Posterior cingulate gyrus (tissue), 11 donors: ENCODE data around the gene CCDC181.

Experiments
- DNase-seq, 10 donors: peaks; one replicate each; pipeline versions ENCODE4 v3.0.0 to v3.0.0-alpha.2; 2020 to 2021; ENCODE audit warnings: mixed read lengths in 3 of 10
- intact Hi-C: fragments of 100-400 bp; cut with DNase I; formaldehyde crosslinking; loops from one replicate; pipeline ENCODE4 v1.15.1; 2023

CCDC181 gene

GRCh38 chr1:169427081-169427641 lies at the start of gene CCDC181:
CCDC181 (minus strand) TSS chr1:169427474; CDS start chr1:169424927, 2,547 bp downstream.
- intact Hi-C loops, result loop anchor here (10.0 kb wide), 1 partner anchor 58 kb away; the partner anchor contains the start of gene SLC19A2
- peak; percentile 73 to 97 (median 86) for DNase-seq

- DNase-seq, result no peak
- intact Hi-C loops, result no loop called here
Measured at GRCh38 chr1:169475806-169476387, 48.6 kb upstream of the CCDC181 start.

GRCh38 chr1:169474302-169474995 lies 47.2 kb upstream of the CCDC181 start:
- DNase-seq, result no peak
- intact Hi-C loops, result no loop called here

GRCh38 chr1:169473347-169473746 lies 46.1 kb upstream of the CCDC181 start:
- no peak for DNase-seq
- intact Hi-C loops, result no loop called here

- intact Hi-C loops, result no loop called here
- no peak for DNase-seq
Measured at GRCh38 chr1:169472738-169473137, 45.5 kb upstream of the CCDC181 start.

- intact Hi-C loops, result no loop called here
Measured at GRCh38 chr1:169468982-169469381, 41.7 kb upstream of the CCDC181 start.

GRCh38 chr1:169466259-169467230 lies 39.3 kb upstream of the CCDC181 start:
- intact Hi-C loops, result loop anchor here (1.0 kb wide), 1 partner anchor 80 kb away; no protein-coding TSS in a partner anchor
- no peak for DNase-seq

More at GRCh38 chr1:169468982-169469381, 41.7 kb upstream of the CCDC181 start:
- no peak for DNase-seq

GRCh38 chr1:169465281-169465680 lies 38.0 kb upstream of the CCDC181 start:
- intact Hi-C loops, result no loop called here
- DNase-seq, result peak in 1 of 10 donors; percentile 37

- DNase-seq, result peak in 1 of 10 donors; percentile 29
- intact Hi-C loops, result no loop called here
Measured at GRCh38 chr1:169462385-169462784, 35.1 kb upstream of the CCDC181 start.

- intact Hi-C loops, result no loop called here
- DNase-seq, result no peak
Measured at GRCh38 chr1:169461390-169462000, 34.2 kb upstream of the CCDC181 start.

- intact Hi-C loops, result no loop called here
Measured at GRCh38 chr1:169460191-169460833, 33.0 kb upstream of the CCDC181 start.

GRCh38 chr1:169457443-169457842 lies 30.2 kb upstream of the CCDC181 start:
- no peak for DNase-seq
- intact Hi-C loops, result no loop called here

More at GRCh38 chr1:169460191-169460833, 33.0 kb upstream of the CCDC181 start:
- DNase-seq, result peak in 3 of 10 donors; percentile 9 to 83 (median 68)

- intact Hi-C loops, result no loop called here
- no peak for DNase-seq
Measured at GRCh38 chr1:169456029-169456428, 28.8 kb upstream of the CCDC181 start.

- DNase-seq, result no peak
- intact Hi-C loops, result no loop called here
Measured at GRCh38 chr1:169452921-169453320, 25.6 kb upstream of the CCDC181 start.

- no peak for DNase-seq
- intact Hi-C loops, result no loop called here
Measured at GRCh38 chr1:169451218-169451824, 24.0 kb upstream of the CCDC181 start.

GRCh38 chr1:169443923-169444322 lies 16.6 kb upstream of the CCDC181 start:
- DNase-seq, result no peak
- intact Hi-C loops, result no loop called here

GRCh38 chr1:169426174-169426705 lies 1.0 kb downstream of the CCDC181 start:
- no peak for DNase-seq
- intact Hi-C loops, result loop anchor here (10.0 kb wide), 1 partner anchor 59 kb away; the partner anchor contains the start of gene SLC19A2

- intact Hi-C loops, result loop anchor here (10.0 kb wide), 1 partner anchor 63 kb away; the partner anchor contains the start of gene SLC19A2
Measured at GRCh38 chr1:169421309-169421708, 6.0 kb downstream of the CCDC181 start.

GRCh38 chr1:169414952-169415351 lies 12.3 kb downstream of the CCDC181 start:
- intact Hi-C loops, result no loop called here
- no peak for DNase-seq

More at GRCh38 chr1:169421309-169421708, 6.0 kb downstream of the CCDC181 start:
- DNase-seq, result no peak
